ENCODE data around the gene PTMS. TPM values are rescaled to one million over a fixed set of nuclear protein-coding genes. Genes with fewer than 3 reads are reported as not detected.

The PTMS gene
- total and polyA plus RNA-seq, 2 of the 13 experiments (the other 11 are each of a cell fraction or from before 2014, with no cell fraction given) = 40.5 to 82.4 TPM

GRCh38 chr12:6775185-6776174 is 9.3 kb downstream of the PTMS start (continued):
- 0 out of 2 replicates have a peak, but pooled peaks have one; percentile 56 for TF ChIP-seq ZSCAN21 (CRISPR knock-in tag; IDR thresholded peaks at IDR 0.05; ENCODE audit: borderline replicate concordance)
- peak; percentile 62 for TF ChIP-seq TCF7 (IDR thresholded peaks at IDR 0.05; ENCODE audit: low read depth)
- no peak for TF ChIP-seq CAMTA2 (CRISPR knock-in tag; IDR thresholded peaks at IDR 0.05; ENCODE audit: borderline replicate concordance)
- 0 out of 2 replicates have a peak, but pooled peaks have one; percentile 39 for TF ChIP-seq ZNF777 (CRISPR knock-in tag; IDR thresholded peaks at IDR 0.05)
- TF ChIP-seq RAD21 (CRISPR knock-in tag; IDR thresholded peaks at IDR 0.05) = no peak
- peak; percentile 42; the same call in 1 of the 2 replicates for TF ChIP-seq TSC22D2 (CRISPR knock-in tag; IDR thresholded peaks at IDR 0.05; ENCODE audit: borderline replicate concordance)
- TF ChIP-seq SIX4 (CRISPR knock-in tag; IDR thresholded peaks at IDR 0.05) = peak; percentile 62
- no peak for TF ChIP-seq NFATC3 (CRISPR knock-in tag; IDR thresholded peaks at IDR 0.05)
- TF ChIP-seq DR1 (CRISPR knock-in tag; IDR thresholded peaks at IDR 0.05) = no peak
- TF ChIP-seq CEBPG (CRISPR knock-in tag; IDR thresholded peaks at IDR 0.05) = peak; percentile 19; the same call in 1 of the 2 replicates
- TF ChIP-seq HNF4A (CRISPR knock-in tag; IDR thresholded peaks at IDR 0.05) = peak; percentile 77
- 0 out of 2 replicates have a peak, but pooled peaks have one; percentile 46 for TF ChIP-seq ZNF431 (CRISPR knock-in tag; IDR thresholded peaks at IDR 0.05; ENCODE audit: borderline replicate concordance, low read depth)
- TF ChIP-seq ZNF124 (CRISPR knock-in tag; IDR thresholded peaks at IDR 0.05) = peak; percentile 83; the same call in 1 of the 2 replicates
- TF ChIP-seq MIER3 (CRISPR knock-in tag; IDR thresholded peaks at IDR 0.05; ENCODE audit: borderline replicate concordance) = peak; percentile 57; the same call in 1 of the 2 replicates
- peak; percentile 95 for TF ChIP-seq PAXIP1 (CRISPR knock-in tag; conservative IDR thresholded peaks at IDR 0.05)
- TF ChIP-seq KLF13 (CRISPR knock-in tag; IDR thresholded peaks at IDR 0.05) = no peak
- TF ChIP-seq ZBTB39 (CRISPR knock-in tag; IDR thresholded peaks at IDR 0.05) = peak; percentile 100
- TF ChIP-seq THRA (CRISPR knock-in tag; IDR thresholded peaks at IDR 0.05; ENCODE audit: borderline replicate concordance) = peak; percentile 84; the same call in 1 of the 2 replicates
- no peak for TF ChIP-seq CREB3 (CRISPR knock-in tag; IDR thresholded peaks at IDR 0.05)
- TF ChIP-seq MAFF (IDR thresholded peaks at IDR 0.05; ENCODE audit: low read depth, low read length) = peak; percentile 47; the same call in 1 of the 2 replicates

Data from HepG2 (cell line).